Measurements from ENCODE around the gene IFI27L1.

Gene IFI27L1

DNA sequence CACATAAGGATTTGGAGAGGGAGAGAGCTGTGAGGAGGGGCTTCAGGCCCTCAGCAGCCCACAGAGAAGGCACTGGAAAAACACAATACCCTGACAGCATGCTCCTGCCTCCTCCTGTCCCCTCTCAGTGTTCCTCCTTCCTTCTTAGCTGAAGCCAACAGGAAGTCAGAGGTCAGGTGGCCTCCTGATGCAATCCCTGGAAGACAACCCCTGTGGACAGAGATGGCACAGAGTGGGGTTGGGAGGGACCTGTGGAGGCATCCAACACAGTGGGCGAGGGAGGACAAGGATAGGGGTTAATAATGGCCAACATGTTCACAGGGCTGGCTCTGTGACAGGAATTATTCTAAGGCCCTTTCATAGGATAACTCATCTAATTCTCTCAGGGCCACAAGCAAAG is 63.7 kb downstream of the IFI27L1 start:
- TF ChIP-seq, protein P1, sequence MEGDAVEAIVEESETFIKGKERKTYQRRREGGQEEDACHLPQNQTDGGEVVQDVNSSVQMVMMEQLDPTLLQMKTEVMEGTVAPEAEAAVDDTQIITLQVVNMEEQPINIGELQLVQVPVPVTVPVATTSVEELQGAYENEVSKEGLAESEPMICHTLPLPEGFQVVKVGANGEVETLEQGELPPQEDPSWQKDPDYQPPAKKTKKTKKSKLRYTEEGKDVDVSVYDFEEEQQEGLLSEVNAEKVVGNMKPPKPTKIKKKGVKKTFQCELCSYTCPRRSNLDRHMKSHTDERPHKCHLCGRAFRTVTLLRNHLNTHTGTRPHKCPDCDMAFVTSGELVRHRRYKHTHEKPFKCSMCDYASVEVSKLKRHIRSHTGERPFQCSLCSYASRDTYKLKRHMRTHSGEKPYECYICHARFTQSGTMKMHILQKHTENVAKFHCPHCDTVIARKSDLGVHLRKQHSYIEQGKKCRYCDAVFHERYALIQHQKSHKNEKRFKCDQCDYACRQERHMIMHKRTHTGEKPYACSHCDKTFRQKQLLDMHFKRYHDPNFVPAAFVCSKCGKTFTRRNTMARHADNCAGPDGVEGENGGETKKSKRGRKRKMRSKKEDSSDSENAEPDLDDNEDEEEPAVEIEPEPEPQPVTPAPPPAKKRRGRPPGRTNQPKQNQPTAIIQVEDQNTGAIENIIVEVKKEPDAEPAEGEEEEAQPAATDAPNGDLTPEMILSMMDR (conservative IDR thresholded peaks at IDR 0.05): no peak
- H3K27ac ChIP-seq: no peak overlapping the region

DNA sequence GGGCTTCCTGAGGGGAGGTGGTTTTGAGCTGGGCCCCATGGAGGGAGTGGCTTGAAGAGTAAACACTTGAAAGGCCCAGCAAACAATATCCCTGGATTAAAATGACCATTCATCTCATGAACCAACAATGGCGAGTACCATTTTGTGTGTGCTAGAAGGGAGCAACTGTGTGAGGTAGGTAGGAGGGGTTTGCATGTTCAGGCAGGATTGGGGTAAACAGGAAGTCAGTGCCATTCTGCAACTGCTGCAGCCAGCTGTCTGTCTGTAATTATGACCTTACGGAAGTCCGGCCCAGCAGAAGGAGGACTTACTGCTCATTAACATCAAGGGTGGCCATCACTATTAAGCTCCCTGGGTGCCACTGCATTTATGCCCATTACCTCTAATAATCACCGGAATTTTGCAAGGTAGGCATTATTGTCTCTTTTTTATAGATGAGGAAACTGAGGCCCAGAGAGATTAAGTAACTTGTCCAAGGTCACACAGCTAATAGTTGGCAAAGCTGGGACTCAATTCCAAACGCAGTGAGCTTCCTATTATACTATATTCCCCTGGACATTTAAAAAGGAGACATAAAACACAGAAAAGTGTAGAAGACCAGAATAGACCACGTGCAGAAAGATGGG is 64.9 kb downstream of the IFI27L1 start:
- no peak for TF ChIP-seq ZFX (IDR thresholded peaks at IDR 0.05)
- TF ChIP-seq, protein P1 (conservative IDR thresholded peaks at IDR 0.05): no peak
- H3K27ac ChIP-seq: no peak overlapping the region

Measured in C4-2B (cell line).